ENCODE measurements around the gene LRRC55.

Gene LRRC55

DNA sequence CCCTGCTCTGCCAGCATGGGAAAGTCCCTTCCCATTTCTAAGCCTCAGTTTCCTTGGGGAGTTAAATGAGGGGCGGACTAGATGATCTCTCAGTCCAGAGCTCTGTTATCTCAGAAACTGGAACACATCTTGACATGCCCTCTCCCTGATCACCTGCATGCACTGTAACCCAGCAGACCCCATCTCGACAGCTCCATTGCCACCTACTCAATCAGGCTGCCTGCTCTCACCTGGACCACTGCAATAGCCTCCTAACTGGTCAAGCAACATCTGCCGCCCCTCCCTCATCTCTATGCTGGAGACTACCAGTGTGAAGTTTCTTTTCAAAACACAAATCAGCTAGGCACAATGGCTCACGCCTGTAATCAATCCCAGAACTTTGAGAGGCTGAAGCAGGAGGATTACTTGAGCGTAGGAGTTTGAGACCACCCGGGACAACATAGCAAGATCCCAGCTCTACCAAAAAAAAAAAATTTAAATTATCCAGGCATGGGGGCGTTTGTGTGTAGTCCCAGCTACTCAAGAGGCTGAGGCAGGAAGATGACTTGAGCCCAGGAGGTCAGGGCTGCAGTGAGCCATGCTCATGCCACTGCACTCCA, 22.2 kb downstream of the LRRC55 start:
- DNase-seq = no peak

DNA sequence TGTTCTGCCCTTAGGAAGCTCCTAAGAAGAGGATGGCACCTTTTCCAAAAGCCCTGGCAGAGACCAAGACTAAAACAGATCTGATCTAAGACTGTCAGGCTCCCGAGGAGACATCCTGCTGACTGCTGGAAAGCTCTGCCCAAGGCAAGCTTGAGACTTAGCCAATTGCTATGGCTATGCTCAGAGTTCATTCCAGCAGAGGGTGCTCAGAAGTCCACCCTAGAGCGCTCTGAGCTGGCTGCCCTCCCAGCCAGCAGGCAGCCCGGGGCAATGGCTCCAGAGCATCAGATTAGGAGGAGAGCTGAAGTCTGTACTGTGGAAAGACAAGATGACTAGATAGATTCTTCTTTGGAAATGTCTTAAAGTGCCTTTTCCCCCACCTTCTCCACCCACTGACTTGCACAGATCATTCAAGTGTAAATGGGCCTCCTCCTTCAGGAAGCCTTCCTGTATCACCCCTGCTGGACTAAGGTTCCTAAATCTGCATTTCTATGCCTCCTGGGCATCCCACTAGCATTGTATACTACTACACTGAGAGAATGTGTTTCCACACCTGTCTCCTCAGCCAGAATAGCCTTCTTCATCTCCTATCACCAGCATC, 23.4 kb downstream of the LRRC55 start:
- no peak for DNase-seq

DNA sequence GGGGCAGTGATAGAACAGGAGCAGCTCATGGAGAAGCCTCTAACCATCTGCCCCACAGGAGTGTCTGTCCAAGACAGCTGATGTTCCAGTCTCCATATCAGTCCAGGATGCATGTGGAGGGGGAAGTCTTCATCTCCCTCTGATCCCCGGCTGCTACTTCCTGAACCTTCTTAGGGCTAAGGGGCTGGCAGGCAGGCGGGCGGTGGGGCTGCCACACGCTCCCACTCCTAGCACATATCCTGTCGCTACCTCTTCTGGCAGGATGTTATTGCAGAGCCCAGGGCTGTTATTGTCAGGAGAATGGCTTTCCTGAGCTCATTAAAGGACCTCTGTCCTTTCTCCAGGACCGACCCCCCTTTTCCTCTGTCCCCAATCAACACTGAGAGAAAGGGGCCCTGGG, 25.4 kb downstream of the LRRC55 start:
- no peak for DNase-seq

GRCh38 chr11:57210781-57211180, 29.0 kb downstream of the LRRC55 start:
- peak; percentile 46 for DNase-seq

- peak; percentile 57 for DNase-seq
Observed at GRCh38 chr11:57213342-57214097, 31.8 kb downstream of the LRRC55 start.

DNA sequence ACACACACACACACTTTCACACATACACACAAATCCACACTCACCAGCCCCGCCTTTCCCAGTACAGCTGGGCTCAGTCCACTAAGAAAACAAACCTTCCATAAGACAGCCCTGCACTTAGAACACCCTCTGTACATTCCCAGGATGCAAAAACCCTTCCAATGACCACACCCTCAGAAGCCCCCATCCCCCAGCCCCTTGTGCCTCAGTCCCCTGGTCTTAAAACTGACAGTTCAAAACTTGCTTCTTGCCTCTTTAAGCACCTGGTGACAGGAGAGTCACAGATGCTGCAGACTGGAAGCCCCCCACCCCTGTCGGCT, 32.3 kb downstream of the LRRC55 start:
- DNase-seq = peak; percentile 26

GRCh38 chr11:57214494-57214893, 32.7 kb downstream of the LRRC55 start:
- peak; percentile 40 for DNase-seq

DNA sequence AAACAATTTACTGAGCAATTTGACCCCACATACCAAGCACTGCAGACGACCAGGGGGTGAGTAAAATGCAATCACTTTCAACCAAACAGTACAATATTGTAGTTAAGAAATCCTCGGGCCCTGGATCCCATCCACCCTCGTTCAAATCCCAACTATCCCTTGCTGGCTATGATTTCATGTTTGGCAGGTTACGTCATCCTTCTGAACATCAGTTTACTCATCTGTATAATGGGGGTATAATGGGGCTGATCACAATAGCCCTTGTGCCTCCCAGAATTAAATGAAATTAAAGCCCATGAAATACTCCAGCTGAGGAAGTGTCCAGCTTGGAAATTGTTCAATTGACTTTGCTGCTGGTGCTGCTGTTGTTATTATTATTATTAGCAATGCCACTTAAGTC, 34.7 kb downstream of the LRRC55 start:
- no peak for DNase-seq

DNA sequence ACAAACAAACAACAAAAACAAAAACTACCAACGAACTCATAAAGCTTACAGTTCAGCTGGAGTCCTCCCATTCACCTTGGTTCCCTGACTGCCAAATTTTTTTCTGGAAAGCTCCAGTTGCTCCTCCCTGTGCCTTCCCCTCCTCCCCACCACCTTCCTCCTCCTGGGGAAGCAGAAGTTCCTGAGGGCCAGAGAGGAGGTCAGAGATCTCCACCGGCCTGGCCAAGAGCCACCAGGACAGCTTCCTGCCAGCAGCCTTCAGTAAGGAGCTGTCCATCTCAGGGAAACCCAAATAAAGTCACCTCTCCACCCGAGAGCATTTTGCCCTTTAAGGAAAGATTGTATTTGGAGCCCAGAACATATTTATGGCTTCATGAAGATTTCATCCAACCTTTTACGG, 35.3 kb downstream of the LRRC55 start:
- no peak for DNase-seq

GRCh38 chr11:57219021-57219627, 37.4 kb downstream of the LRRC55 start:
- no peak for DNase-seq

DNA sequence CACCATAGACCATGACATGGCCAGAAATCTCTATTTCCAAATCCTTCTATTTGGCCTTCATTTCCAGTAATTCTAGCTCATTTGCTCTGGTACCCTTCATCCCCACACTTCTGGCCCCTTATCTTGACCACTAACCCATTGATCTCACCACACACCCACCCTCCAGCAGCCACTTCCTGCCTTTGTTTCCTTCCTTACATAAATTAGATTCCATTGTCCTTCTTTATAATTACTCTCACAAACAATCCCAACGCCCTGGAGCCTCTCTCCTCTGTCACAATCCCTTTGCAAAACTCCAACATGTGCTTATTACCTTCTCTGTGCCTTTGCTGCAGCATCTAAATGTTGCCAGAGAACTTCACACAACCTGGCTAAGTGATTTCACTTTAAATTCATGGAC, 40.5 kb downstream of the LRRC55 start:
- no peak for DNase-seq

- no peak for DNase-seq
Observed at GRCh38 chr11:57223601-57224000, 41.8 kb downstream of the LRRC55 start.

DNA sequence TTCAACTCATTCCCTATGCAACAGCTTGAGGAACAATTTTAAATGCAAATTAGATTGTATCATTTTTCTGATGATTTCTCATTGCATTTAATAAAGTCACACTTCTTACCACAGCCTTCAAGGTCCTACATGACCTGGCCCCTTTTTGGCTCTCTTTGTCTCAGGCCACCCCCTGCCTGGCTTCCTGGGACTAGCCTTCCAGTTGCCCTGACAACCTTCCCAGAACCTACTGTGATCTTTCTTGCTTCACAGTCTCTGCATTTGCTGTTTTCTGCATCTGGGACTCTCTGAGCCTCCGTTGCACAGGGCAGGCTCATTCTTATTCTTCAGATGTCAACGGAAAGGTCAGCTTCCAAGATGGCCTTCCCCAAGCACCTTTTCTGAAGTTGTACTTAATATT, 42.4 kb downstream of the LRRC55 start:
- DNase-seq = no peak

DNA sequence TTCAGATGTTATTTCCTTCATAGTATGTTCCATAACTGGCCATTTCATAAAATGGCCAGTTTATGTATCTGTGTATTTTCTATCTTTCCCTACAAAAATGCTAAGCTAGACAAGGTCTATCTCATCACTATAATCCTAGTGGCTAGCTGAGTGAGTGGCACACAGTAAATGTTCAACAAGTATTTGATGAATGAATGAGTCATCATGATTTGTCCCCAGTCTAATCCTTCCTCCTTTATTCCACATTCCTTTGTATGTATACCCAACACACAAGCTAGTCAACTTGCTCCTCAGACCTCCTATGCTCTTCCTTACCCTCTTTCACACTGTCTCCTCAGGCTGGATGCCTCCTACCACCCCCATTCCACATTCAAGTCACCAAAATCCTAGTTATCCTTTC, 42.8 kb downstream of the LRRC55 start:
- DNase-seq = no peak

GRCh38 chr11:57228600-57228999, 46.8 kb downstream of the LRRC55 start:
- DNase-seq = no peak

GRCh38 chr11:57230316-57230715, 48.6 kb downstream of the LRRC55 start:
- DNase-seq = no peak

- peak; percentile 48 for DNase-seq
Observed at GRCh38 chr11:57230791-57231538, 49.2 kb downstream of the LRRC55 start.

- no peak for DNase-seq
Observed at GRCh38 chr11:57231539-57232253, 49.9 kb downstream of the LRRC55 start.

DNA sequence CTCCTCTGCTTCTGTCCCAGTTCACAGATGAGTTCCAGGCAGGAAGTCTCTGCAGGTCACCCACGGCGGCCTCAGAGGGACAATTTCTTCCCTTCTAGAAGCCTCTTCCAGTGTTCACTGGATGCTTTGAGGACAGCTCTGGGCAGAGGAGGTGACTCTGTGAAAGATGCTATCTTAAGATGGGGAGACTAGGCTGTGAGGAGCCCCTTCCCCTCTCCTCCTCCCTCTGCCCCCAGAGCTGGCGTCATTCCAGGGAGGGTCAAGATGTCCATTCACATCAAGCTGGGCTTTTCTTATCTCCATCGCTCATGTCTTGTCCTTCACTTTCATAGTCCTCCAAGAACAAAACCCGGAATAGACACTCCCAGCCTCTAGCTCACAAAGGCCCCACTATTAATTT, 51.9 kb downstream of the LRRC55 start:
- no peak for DNase-seq

DNA sequence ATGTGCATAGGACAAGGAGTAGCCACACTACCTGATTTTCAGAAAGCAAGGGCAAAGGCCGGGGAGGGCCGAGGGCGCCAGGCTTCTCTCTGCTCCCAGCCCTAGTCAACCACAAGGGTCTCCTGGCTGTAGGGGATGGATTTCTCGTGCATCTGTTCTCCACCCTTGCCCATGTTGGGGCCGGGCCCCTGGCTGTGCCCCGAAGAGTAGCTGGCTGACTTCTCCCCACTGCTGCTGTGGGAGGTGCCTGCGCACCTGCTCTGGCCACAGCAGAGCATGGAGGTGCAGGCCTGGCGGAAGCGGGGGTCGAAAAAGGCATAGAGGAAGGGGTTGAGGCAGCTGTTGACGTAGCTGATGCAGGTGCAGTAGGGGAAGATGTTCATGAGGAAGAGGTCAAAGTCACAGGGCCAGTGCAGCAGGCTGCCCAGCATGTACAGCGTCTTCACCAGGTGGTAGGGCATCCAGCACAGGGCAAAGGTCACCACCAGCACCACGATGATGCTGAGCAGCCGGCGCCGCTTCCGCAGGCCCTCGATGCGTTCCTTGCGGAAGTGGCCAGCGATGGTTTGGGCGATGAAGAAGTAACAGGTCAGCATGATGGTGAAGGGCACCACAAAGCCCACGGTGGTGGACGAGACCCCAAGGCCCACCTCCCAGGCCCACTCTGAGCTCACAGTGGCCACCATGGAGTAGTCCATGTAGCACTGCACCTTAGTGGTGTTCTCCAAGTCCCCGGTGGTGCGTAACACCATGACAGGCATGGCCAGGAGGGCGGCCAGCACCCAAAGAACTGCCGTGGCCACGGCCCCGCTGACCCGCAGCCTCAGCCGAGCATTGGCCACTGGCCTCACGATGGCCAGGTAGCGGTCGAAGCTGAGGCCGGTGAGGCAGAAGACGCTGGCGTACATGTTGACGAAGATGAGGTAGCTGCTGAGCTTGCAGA, 54.3 kb downstream of the LRRC55 start:
- no peak for DNase-seq

DNA sequence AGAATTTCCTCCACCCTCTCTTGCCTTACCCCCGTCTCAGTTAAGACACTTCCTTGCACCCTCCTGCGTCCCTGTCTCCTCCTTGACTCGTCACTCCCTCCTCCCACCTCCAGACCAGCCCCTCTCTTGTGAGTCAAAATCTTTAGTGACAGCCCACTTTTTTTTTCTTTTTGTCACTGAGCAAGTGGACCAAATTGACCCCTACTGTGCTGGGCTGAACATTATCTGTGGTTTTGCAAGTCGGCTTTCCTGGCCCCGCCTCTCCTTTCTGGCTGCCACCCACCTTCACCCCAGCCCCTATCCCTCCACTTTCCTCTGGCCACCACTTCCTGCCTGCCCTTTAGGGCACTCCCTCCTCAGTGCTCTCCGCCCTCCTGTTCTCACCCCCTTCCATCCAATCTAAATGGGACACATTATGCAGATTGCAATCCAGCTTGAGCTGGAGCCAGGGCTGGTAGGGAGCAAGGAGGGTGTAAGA, 55.5 kb downstream of the LRRC55 start, which contains the start of gene APLNR:
APLNR (minus strand) TSS at position 47 of the 478 bp plus-strand sequence. CDS start 246 bp downstream, outside the sequence.
- no peak for DNase-seq
